Lower leg skin (tissue), 4 donors: Measurements from ENCODE around the gene PKDCC. TPM values are rescaled to one million over a fixed set of nuclear protein-coding genes. Genes with fewer than 3 reads are reported as not detected.

ENCODE experiments used
- DNase-seq, 2 donors: peaks; one replicate each; pipeline ENCODE4 v3.0.0-alpha.2; 2019; ENCODE audit warnings: low spot score in 2 of 2
- H3K4me3 ChIP-seq: fragments of 200-600 bp; sonication (generic); 2 replicates; pipeline ENCODE4 v1.5.1; 2017; ENCODE audit warnings: mild to moderate bottlenecking, low read depth; ENCODE audit not compliant: poor library complexity, severe bottlenecking
- CTCF ChIP-seq, 3 donors: fragments of 450-650 bp; IDR thresholded peaks; one replicate each; pipeline ENCODE4 v1.5.1; 2016; ENCODE audit warnings: antibody characterized with exemption in 3 of 3, mild to moderate bottlenecking in 3 of 3, moderate library complexity in 2 of 3
- POLR2A ChIP-seq, 2 donors: fragments of 450-650 bp; IDR thresholded peaks; one replicate each; pipeline ENCODE4 v1.6.1; 2016 to 2017; ENCODE audit warnings: antibody characterized with exemption in 2 of 2, mild to moderate bottlenecking in 1 of 2, moderate library complexity in 1 of 2
- WGBS, 2 donors: methylation state at CpG; one replicate each; pipeline ENCODE4 v1.1.5; 2018; 5-methylcytosine and 5-hydroxymethylcytosine counted together
- intact Hi-C: fragments of 100-400 bp; cut with DNase I; formaldehyde crosslinking; loops from one replicate; pipeline ENCODE4 v1.15.0; 2023; ENCODE audit warnings: low total_unique reads
- total RNA-seq, 4 donors: library from RNA; depleted of rRNA; stranded (reverse); fragments of >200 nt; gene quantifications; one replicate each; pipeline ENCODE4 v1.1.0, GENCODE V29; 2016

Gene PKDCC
- total RNA-seq, 4 donors from 2014 or later: 4.0 to 13.3 (median 6.2) TPM

DNA sequence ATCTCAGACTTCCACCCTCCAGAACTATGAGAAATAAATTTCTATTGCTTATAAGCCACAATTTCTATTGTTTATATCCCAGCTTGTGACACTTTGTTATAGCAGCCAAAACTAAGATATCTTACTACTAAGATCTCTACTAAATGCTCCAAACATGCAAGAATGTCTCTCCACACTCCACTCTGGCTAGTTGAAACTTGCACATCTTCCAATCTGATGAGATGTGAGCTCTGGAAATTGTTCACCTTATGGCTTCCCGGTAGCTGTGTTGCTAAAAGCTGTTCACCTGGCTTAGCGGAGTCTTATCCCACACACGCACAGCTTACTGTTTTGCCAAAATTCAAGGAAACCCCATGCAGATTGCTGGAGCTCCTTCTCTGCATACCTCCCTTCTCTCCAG is 43.9 kb downstream of the PKDCC start:
- no peak for TF ChIP-seq CTCF (IDR thresholded peaks at IDR 0.05)
- TF ChIP-seq POLR2A (IDR thresholded peaks at IDR 0.05): no peak
- whole genome bisulfite sequencing, 2 donors: 47 to 50% methylated on average over 3 of the region's 3 CpGs
- no peak for DNase-seq
- no peak overlapping the region for H3K4me3 ChIP-seq
- intact Hi-C loops: loop anchor here (10.0 kb wide), 1 partner anchor 243 kb away; no protein-coding TSS in a partner anchor

- no peak for TF ChIP-seq POLR2A (IDR thresholded peaks at IDR 0.05)
- TF ChIP-seq CTCF (IDR thresholded peaks at IDR 0.05): no peak
- WGBS, 2 donors: 31 to 48% methylated on average over 7 of the region's 7 CpGs
- no peak overlapping the region for H3K4me3 ChIP-seq
- DNase-seq: no peak
- intact Hi-C loops: loop anchor here (10.0 kb wide), 1 partner anchor 242 kb away; no protein-coding TSS in a partner anchor
Measured at GRCh38 chr2:42092084-42092996, 44.5 kb downstream of the PKDCC start.

GRCh38 chr2:42094114-42094513 is 46.3 kb downstream of the PKDCC start:
- intact Hi-C loops: loop anchor here (10.0 kb wide), 1 partner anchor 241 kb away; no protein-coding TSS in a partner anchor
- no peak overlapping the region for H3K4me3 ChIP-seq
- DNase-seq: no peak
- TF ChIP-seq POLR2A (IDR thresholded peaks at IDR 0.05): no peak
- TF ChIP-seq CTCF (IDR thresholded peaks at IDR 0.05): no peak

GRCh38 chr2:42095923-42096408 is 48.1 kb downstream of the PKDCC start:
- no peak overlapping the region for H3K4me3 ChIP-seq
- peak; percentile 79 to 96 for DNase-seq
- WGBS, 2 donors: 42 to 43% methylated on average over 2 of the region's 2 CpGs
- TF ChIP-seq POLR2A (IDR thresholded peaks at IDR 0.05) (no peak), CTCF (IDR thresholded peaks at IDR 0.05) (peak in 1 of 3 donors; percentile 73)
- intact Hi-C loops: loop anchor here (5.0 to 10.0 kb wide), 2 partner anchors 141 to 239 kb away; no protein-coding TSS in a partner anchor

- DNase-seq: no peak
- H3K4me3 ChIP-seq: no peak overlapping the region
- WGBS, 2 donors: 67 to 83% methylated on average over 10 of the region's 10 CpGs
- intact Hi-C loops: loop anchor here (5.0 to 10.0 kb wide), 2 partner anchors 140 to 238 kb away; no protein-coding TSS in a partner anchor
- no peak for TF ChIP-seq CTCF (IDR thresholded peaks at IDR 0.05)
- no peak for TF ChIP-seq POLR2A (IDR thresholded peaks at IDR 0.05)
Measured at GRCh38 chr2:42096869-42097591, 49.2 kb downstream of the PKDCC start.
